GM10847 (cell line): ENCODE measurements around the gene SLCO4A1.

Source experiments
- POLR2A ChIP-seq: IDR thresholded peaks from 2 replicates; pipeline ENCODE4 v1.6.1; 2011; ENCODE audit not compliant: insufficient read length; ENCODE audit errors: extremely low read depth

Gene SLCO4A1

GRCh38 chr20:62642051-62642665, at the start of gene SLCO4A1:
SLCO4A1 (plus strand) TSS chr20:62642503; CDS start chr20:62656455, 13,952 bp downstream.
- peak; percentile 83 for TF ChIP-seq POLR2A

GRCh38 chr20:62592506-62593177, 49.7 kb upstream of the SLCO4A1 start:
- TF ChIP-seq POLR2A, result no peak

GRCh38 chr20:62593616-62594015, 48.7 kb upstream of the SLCO4A1 start:
- no peak for TF ChIP-seq POLR2A

- TF ChIP-seq POLR2A, result no peak
Observed at GRCh38 chr20:62595069-62595468, 47.2 kb upstream of the SLCO4A1 start.

- no peak for TF ChIP-seq POLR2A
Observed at GRCh38 chr20:62595491-62595890, 46.8 kb upstream of the SLCO4A1 start.

- TF ChIP-seq POLR2A, result no peak
Observed at GRCh38 chr20:62596486-62596885, 45.8 kb upstream of the SLCO4A1 start.

GRCh38 chr20:62596921-62597320, 45.4 kb upstream of the SLCO4A1 start:
- TF ChIP-seq POLR2A, result no peak

- TF ChIP-seq POLR2A, result no peak
Observed at GRCh38 chr20:62597416-62598115, 44.7 kb upstream of the SLCO4A1 start.

- no peak for TF ChIP-seq POLR2A
Observed at GRCh38 chr20:62598761-62599194, 43.5 kb upstream of the SLCO4A1 start.

- no peak for TF ChIP-seq POLR2A
Observed at GRCh38 chr20:62599216-62600110, 42.8 kb upstream of the SLCO4A1 start.

- no peak for TF ChIP-seq POLR2A
Observed at GRCh38 chr20:62601172-62601571, 41.1 kb upstream of the SLCO4A1 start.

- no peak for TF ChIP-seq POLR2A
Observed at GRCh38 chr20:62601714-62602113, 40.6 kb upstream of the SLCO4A1 start.

GRCh38 chr20:62602550-62602949, 39.8 kb upstream of the SLCO4A1 start:
- no peak for TF ChIP-seq POLR2A

- no peak for TF ChIP-seq POLR2A
Observed at GRCh38 chr20:62603021-62603906, 39.0 kb upstream of the SLCO4A1 start.
